SU-DHL-6 (cell line): ENCODE data around the gene MAPK11.

Experiments used
- CTCF ChIP-seq: fragments of 200-600 bp; sonication (generic); IDR thresholded peaks from one replicate; pipeline ENCODE4 v1.5.1; 2017; ENCODE audit warnings: antibody characterized with exemption, mild to moderate bottlenecking, low read length, moderate library complexity; ENCODE audit not compliant: insufficient read depth, poor library complexity, severe bottlenecking
- EZH2phosphoT487 ChIP-seq: fragments of 200-600 bp; sonication (generic), shearing (Covaris generic); conservative IDR thresholded peaks from 2 replicates; pipeline ENCODE4 v1.6.1; 2018; ENCODE audit warnings: mild to moderate bottlenecking, antibody characterized with exemption, low read length, moderate library complexity, mixed read lengths

- TF ChIP-seq CTCF (no peak), EZH2phosphoT487 (no peak)
Observed at GRCh38 chr22:50224071-50224470, 46.1 kb downstream of the MAPK11 start.
